ENCODE results near the gene SRXN1.

SRXN1 gene

GRCh38 chr20:634148-634925, 18.7 kb downstream of the SRXN1 start:
- DNase-seq: no peak

- no peak for DNase-seq
These were observed 21.9 kb downstream of the SRXN1 start for GRCh38 chr20:631101-631500.

- no peak for DNase-seq
These were observed 26.4 kb downstream of the SRXN1 start for GRCh38 chr20:626579-626978.

- no peak for DNase-seq
These were observed 27.6 kb downstream of the SRXN1 start for GRCh38 chr20:625360-625932.

GRCh38 chr20:623704-624103, 29.3 kb downstream of the SRXN1 start:
- no peak for DNase-seq

- no peak for DNase-seq
These were observed 30.0 kb downstream of the SRXN1 start for GRCh38 chr20:623021-623420.

GRCh38 chr20:622161-622560, 30.8 kb downstream of the SRXN1 start:
- DNase-seq: no peak

GRCh38 chr20:621125-621756, 31.8 kb downstream of the SRXN1 start:
- no peak for DNase-seq

GRCh38 chr20:620246-620645, 32.8 kb downstream of the SRXN1 start:
- no peak for DNase-seq

GRCh38 chr20:618980-619379, 34.0 kb downstream of the SRXN1 start:
- no peak for DNase-seq

GRCh38 chr20:617934-618690, 34.9 kb downstream of the SRXN1 start:
- DNase-seq: no peak

- no peak for DNase-seq
These were observed 37.5 kb downstream of the SRXN1 start for GRCh38 chr20:615514-615913.

GRCh38 chr20:611843-612185, 41.2 kb downstream of the SRXN1 start:
- no peak for DNase-seq

- no peak for DNase-seq
These were observed 41.8 kb downstream of the SRXN1 start for GRCh38 chr20:611047-611842.

- no peak for DNase-seq
These were observed 42.6 kb downstream of the SRXN1 start, which contains the start of gene TCF15 for GRCh38 chr20:610130-611046. TCF15 (minus strand) TSS chr20:610309; CDS start chr20:610237, 72 bp downstream.

GRCh38 chr20:609371-609964, 43.5 kb downstream of the SRXN1 start:
- no peak for DNase-seq

- DNase-seq: no peak
These were observed 44.0 kb downstream of the SRXN1 start for GRCh38 chr20:608970-609369.

- DNase-seq: no peak
These were observed 45.5 kb downstream of the SRXN1 start for GRCh38 chr20:607476-607875.

- no peak for DNase-seq
These were observed 47.8 kb downstream of the SRXN1 start for GRCh38 chr20:605237-605636.

- no peak for DNase-seq
These were observed 49.8 kb downstream of the SRXN1 start for GRCh38 chr20:603116-603640.

Measured in stimulated activated naive CD4-positive, alpha-beta T cell treated with Interleukin-2 at 50 U/mL for 16 hours (primary cell).